Fibroblast of the aortic adventitia (primary cell): ENCODE results near the gene HOXC11. TPM values are rescaled to one million over a fixed set of nuclear protein-coding genes. Genes with fewer than 3 reads are reported as not detected.

Source experiments
- DNase-seq: peaks from one replicate; pipeline ENCODE4 v3.0.0-alpha.2; 2010; ENCODE audit warnings: low read depth
- H3K4me3 ChIP-seq: 2 replicates; pipeline ENCODE4 v1.5.1; 2011; ENCODE audit warnings: low read depth, mild to moderate bottlenecking, control low read depth, low read length, moderate library complexity
- CTCF ChIP-seq: IDR thresholded peaks from 2 replicates; pipeline ENCODE4 v1.5.1; 2011; ENCODE audit warnings: mild to moderate bottlenecking, low read length, control low read depth, inconsistent platforms; ENCODE audit not compliant: insufficient read depth
- total RNA-seq: library from RNA; depleted of rRNA; stranded (reverse); fragments of >200 nt; gene quantifications from 2 replicates; pipeline ENCODE4 v1.2.3, GENCODE V29; 2012; ENCODE audit warnings: low replicate concordance

Gene HOXC11
- total RNA-seq, 1 donor: not detected

- no peak for TF ChIP-seq CTCF
- H3K4me3 ChIP-seq: no peak overlapping the region
- DNase-seq: no peak
These were observed 23.6 kb downstream of the HOXC11 start for GRCh38 chr12:53996240-53997203.

GRCh38 chr12:53997204-53998109 lies 24.5 kb downstream of the HOXC11 start:
- no peak for DNase-seq
- TF ChIP-seq CTCF: no peak
- H3K4me3 ChIP-seq: no peak overlapping the region

GRCh38 chr12:53998110-53998899 lies 25.4 kb downstream of the HOXC11 start:
- no peak overlapping the region for H3K4me3 ChIP-seq
- no peak for TF ChIP-seq CTCF
- no peak for DNase-seq

GRCh38 chr12:53998900-53999236 lies 25.9 kb downstream of the HOXC11 start:
- DNase-seq: no peak
- no peak for TF ChIP-seq CTCF
- H3K4me3 ChIP-seq: no peak overlapping the region

- peak; percentile 77 for DNase-seq
- H3K4me3 ChIP-seq: peak overlapping the region; percentile 62
- no peak for TF ChIP-seq CTCF
These were observed 26.7 kb downstream of the HOXC11 start for GRCh38 chr12:53999559-54000115.
